HepG2 (cell line): Measurements from ENCODE around the gene CNNM3. TPM values are rescaled to one million over a fixed set of nuclear protein-coding genes. Genes with fewer than 3 reads are reported as not detected.

Experiments
- ATF7 ChIP-seq, 2 experiments: fragments of 450-650 bp in 1 of 2; sonication (generic) in 1 of 2; formaldehyde crosslinking in 1 of 2; IDR thresholded peaks; 2 replicates each; pipeline versions ENCODE4 v1.4.0 to v1.6.1; 2016 to 2020; ENCODE audit warnings: antibody characterized with exemption in 1 of 2, mild to moderate bottlenecking in 1 of 2, missing genetic modification reagents in 1 of 2
- BCL6 ChIP-seq: IDR thresholded peaks from 2 replicates; pipeline ENCODE4 v1.6.1; 2016; ENCODE audit warnings: missing genetic modification reagents, missing compliant biosample characterization
- ELF1 ChIP-seq: sonication (generic); formaldehyde crosslinking; IDR thresholded peaks from 2 replicates; pipeline ENCODE4 v1.4.0; 2020; ENCODE audit warnings: missing genetic modification reagents
- ETV6 ChIP-seq: sonication (generic); formaldehyde crosslinking; conservative IDR thresholded peaks from 2 replicates; pipeline ENCODE4 v1.4.0; 2020; ENCODE audit warnings: missing genetic modification reagents
- FOXA3 ChIP-seq: IDR thresholded peaks from 2 replicates; pipeline ENCODE4 v1.6.1; 2016; ENCODE audit warnings: missing genetic modification reagents, missing compliant biosample characterization
- KLF6 ChIP-seq: IDR thresholded peaks from 2 replicates; pipeline ENCODE4 v1.8.0; 2016; ENCODE audit warnings: missing biosample characterization, missing genetic modification reagents
- NCOA5 ChIP-seq: sonication (generic); formaldehyde crosslinking; IDR thresholded peaks from 2 replicates; pipeline ENCODE4 v1.4.0; 2020; ENCODE audit warnings: missing genetic modification reagents
- POLR2G ChIP-seq: fragments of 200-400 bp; formaldehyde crosslinking; IDR thresholded peaks from 2 replicates; pipeline ENCODE4 v1.6.1; 2018; ENCODE audit warnings: mild to moderate bottlenecking, low read depth, low read length, moderate library complexity
- PPARG ChIP-seq: conservative IDR thresholded peaks from 2 replicates; pipeline ENCODE4 v1.6.1; 2016; ENCODE audit warnings: missing biosample characterization, missing genetic modification reagents
- RBFOX2 ChIP-seq: fragments of 200-400 bp; formaldehyde crosslinking; IDR thresholded peaks from 2 replicates; pipeline ENCODE4 v1.6.1; 2017; ENCODE audit warnings: low read depth, mild to moderate bottlenecking, low read length
- ZNF543 ChIP-seq: sonication (generic); formaldehyde crosslinking; IDR thresholded peaks from 2 replicates; pipeline ENCODE4 v1.4.0; 2020; ENCODE audit warnings: mild to moderate bottlenecking, missing genetic modification reagents
- ZNF563 ChIP-seq: sonication (generic); formaldehyde crosslinking; IDR thresholded peaks from 2 replicates; pipeline ENCODE4 v1.8.0; 2022; ENCODE audit warnings: mild to moderate bottlenecking, moderate library complexity, missing genetic modification reagents
- ZNF672 ChIP-seq: sonication (generic); formaldehyde crosslinking; IDR thresholded peaks from 2 replicates; pipeline ENCODE4 v1.8.1; 2022; ENCODE audit warnings: missing genetic modification reagents
- ZNF713 ChIP-seq: sonication (generic); formaldehyde crosslinking; IDR thresholded peaks from 2 replicates; pipeline ENCODE4 v1.4.0; 2020; ENCODE audit warnings: mild to moderate bottlenecking, missing genetic modification reagents
- polyA plus RNA-seq, 8 experiments: library from polyadenylated mRNA; depleted of rRNA in 3 of 8; stranded (reverse) in 7 of 8; unstranded in 1 of 8; fragments of >200 nt; fragmentation: Illumina TruSeq in 4 of 8; extraction: Trizol in 4 of 8; gene quantifications; 2 replicates each; pipeline versions ENCODE4 v1.2.1 to v1.2.3, GENCODE V29; 2011 to 2016; ENCODE audit warnings: low read depth in 4 of 8, missing spikeins in 1 of 8, mixed read lengths in 1 of 8; ENCODE audit not compliant: insufficient read depth in 1 of 8
- total RNA-seq, 5 experiments: library from RNA; depleted of rRNA; stranded (reverse); fragments of >200 nt; fragmentation: Illumina TruSeq; extraction: Trizol; gene quantifications; 2 replicates each; pipeline ENCODE4 v1.2.3, GENCODE V29; 2016; ENCODE audit warnings: low read depth in 1 of 5
- TF ChIP-seq, protein P1 (sequence below): sonication (generic); formaldehyde crosslinking; IDR thresholded peaks from 2 replicates; pipeline ENCODE4 v1.4.0; 2020; ENCODE audit warnings: missing genetic modification reagents
- TF ChIP-seq, protein P2 (sequence below): IDR thresholded peaks from 2 replicates; pipeline ENCODE4 v1.6.1; 2016; ENCODE audit warnings: low read depth
- TF ChIP-seq, protein P3 (sequence below): IDR thresholded peaks from 2 replicates; pipeline ENCODE4 v1.6.1; 2016; ENCODE audit warnings: low read depth, missing genetic modification reagents, missing compliant biosample characterization
- TF ChIP-seq, protein P4 (sequence below): IDR thresholded peaks from 2 replicates; pipeline ENCODE4 v1.6.1; 2016; ENCODE audit warnings: low read depth, control low read depth

The CNNM3 gene
- total and polyA plus RNA-seq, 2 of the 13 experiments (the other 11 are each of a cell fraction or from before 2014, with no cell fraction given), result 21.2 to 27.9 TPM

DNA sequence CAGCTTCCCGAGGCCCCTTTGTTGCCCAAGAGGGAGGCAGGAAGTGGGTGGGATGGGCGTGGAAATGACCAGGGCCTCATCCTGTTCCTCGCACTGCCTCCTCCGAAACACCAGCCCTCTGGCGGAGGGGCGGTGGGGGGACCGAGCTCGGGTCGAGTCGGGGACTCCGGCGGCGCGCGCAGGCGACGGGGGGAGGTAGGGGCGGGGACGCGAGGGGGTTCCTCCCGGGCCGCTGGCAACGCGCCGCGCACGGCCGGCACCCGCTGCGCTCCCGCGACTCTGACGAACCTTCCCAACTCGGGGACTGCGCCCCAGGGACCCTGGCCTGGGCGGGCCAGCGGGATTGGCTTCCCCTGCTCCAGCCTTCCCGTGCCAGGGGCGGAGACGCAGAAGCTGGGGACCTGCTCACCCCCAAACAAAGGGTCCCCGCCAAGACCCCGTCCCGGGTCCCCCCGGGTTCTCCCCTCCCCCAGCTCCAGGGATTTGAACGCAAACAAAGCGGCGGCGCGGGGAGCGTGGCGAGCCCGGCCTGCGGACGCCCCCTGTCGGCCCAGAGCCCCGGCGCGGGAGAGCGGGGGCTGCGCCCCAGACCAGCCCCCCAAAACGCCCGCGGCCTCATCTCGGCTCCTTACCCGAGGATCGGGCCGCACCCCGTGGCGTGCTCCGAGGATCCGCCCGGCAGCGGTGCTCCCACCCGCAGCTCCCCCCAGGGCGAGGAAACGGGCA is 52.6 kb downstream of the CNNM3 start (continued):
- TF ChIP-seq, protein P1, sequence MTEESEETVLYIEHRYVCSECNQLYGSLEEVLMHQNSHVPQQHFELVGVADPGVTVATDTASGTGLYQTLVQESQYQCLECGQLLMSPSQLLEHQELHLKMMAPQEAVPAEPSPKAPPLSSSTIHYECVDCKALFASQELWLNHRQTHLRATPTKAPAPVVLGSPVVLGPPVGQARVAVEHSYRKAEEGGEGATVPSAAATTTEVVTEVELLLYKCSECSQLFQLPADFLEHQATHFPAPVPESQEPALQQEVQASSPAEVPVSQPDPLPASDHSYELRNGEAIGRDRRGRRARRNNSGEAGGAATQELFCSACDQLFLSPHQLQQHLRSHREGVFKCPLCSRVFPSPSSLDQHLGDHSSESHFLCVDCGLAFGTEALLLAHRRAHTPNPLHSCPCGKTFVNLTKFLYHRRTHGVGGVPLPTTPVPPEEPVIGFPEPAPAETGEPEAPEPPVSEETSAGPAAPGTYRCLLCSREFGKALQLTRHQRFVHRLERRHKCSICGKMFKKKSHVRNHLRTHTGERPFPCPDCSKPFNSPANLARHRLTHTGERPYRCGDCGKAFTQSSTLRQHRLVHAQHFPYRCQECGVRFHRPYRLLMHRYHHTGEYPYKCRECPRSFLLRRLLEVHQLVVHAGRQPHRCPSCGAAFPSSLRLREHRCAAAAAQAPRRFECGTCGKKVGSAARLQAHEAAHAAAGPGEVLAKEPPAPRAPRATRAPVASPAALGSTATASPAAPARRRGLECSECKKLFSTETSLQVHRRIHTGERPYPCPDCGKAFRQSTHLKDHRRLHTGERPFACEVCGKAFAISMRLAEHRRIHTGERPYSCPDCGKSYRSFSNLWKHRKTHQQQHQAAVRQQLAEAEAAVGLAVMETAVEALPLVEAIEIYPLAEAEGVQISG (CRISPR knock-in tag), result peak; percentile 90
- TF ChIP-seq ZNF543 (CRISPR knock-in tag) (peak; percentile 93; the same call in 1 of the 2 replicates), ZNF713 (CRISPR knock-in tag) (no peak), RBFOX2 (peak; percentile 83), BCL6 (peak; percentile 68), ZNF563 (CRISPR knock-in tag) (peak; percentile 62; the same call in 1 of the 2 replicates), FOXA3 (CRISPR knock-in tag) (peak; percentile 55), KLF6 (0 out of 2 replicates have a peak, but pooled peaks have one; percentile 64), NCOA5 (no peak), ATF7 (IDR thresholded peaks at IDR 0.05) (no peak), ATF7 (CRISPR knock-in tag; IDR thresholded peaks at IDR 0.05) (0 out of 2 replicates have a peak, but pooled peaks have one; percentile 33), ZNF672 (CRISPR knock-in tag) (no peak; the same call in 1 of the 2 replicates), PPARG (CRISPR knock-in tag) (0 out of 2 replicates have a peak, but pooled peaks have one; percentile 11), POLR2G (peak; percentile 82), ETV6 (CRISPR knock-in tag) (no peak; the same call in 1 of the 2 replicates), ELF1 (CRISPR knock-in tag) (peak; percentile 80)
- TF ChIP-seq, protein P2, sequence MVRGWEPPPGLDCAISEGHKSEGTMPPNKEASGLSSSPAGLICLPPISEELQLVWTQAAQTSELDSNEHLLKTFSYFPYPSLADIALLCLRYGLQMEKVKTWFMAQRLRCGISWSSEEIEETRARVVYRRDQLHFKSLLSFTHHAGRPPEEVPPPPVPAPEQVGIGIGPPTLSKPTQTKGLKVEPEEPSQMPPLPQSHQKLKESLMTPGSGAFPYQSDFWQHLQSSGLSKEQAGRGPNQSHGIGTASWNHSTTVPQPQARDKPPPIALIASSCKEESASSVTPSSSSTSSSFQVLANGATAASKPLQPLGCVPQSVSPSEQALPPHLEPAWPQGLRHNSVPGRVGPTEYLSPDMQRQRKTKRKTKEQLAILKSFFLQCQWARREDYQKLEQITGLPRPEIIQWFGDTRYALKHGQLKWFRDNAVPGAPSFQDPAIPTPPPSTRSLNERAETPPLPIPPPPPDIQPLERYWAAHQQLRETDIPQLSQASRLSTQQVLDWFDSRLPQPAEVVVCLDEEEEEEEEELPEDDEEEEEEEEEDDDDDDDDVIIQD, result 0 out of 2 replicates have a peak, but pooled peaks have one; percentile 25
- TF ChIP-seq, protein P3, sequence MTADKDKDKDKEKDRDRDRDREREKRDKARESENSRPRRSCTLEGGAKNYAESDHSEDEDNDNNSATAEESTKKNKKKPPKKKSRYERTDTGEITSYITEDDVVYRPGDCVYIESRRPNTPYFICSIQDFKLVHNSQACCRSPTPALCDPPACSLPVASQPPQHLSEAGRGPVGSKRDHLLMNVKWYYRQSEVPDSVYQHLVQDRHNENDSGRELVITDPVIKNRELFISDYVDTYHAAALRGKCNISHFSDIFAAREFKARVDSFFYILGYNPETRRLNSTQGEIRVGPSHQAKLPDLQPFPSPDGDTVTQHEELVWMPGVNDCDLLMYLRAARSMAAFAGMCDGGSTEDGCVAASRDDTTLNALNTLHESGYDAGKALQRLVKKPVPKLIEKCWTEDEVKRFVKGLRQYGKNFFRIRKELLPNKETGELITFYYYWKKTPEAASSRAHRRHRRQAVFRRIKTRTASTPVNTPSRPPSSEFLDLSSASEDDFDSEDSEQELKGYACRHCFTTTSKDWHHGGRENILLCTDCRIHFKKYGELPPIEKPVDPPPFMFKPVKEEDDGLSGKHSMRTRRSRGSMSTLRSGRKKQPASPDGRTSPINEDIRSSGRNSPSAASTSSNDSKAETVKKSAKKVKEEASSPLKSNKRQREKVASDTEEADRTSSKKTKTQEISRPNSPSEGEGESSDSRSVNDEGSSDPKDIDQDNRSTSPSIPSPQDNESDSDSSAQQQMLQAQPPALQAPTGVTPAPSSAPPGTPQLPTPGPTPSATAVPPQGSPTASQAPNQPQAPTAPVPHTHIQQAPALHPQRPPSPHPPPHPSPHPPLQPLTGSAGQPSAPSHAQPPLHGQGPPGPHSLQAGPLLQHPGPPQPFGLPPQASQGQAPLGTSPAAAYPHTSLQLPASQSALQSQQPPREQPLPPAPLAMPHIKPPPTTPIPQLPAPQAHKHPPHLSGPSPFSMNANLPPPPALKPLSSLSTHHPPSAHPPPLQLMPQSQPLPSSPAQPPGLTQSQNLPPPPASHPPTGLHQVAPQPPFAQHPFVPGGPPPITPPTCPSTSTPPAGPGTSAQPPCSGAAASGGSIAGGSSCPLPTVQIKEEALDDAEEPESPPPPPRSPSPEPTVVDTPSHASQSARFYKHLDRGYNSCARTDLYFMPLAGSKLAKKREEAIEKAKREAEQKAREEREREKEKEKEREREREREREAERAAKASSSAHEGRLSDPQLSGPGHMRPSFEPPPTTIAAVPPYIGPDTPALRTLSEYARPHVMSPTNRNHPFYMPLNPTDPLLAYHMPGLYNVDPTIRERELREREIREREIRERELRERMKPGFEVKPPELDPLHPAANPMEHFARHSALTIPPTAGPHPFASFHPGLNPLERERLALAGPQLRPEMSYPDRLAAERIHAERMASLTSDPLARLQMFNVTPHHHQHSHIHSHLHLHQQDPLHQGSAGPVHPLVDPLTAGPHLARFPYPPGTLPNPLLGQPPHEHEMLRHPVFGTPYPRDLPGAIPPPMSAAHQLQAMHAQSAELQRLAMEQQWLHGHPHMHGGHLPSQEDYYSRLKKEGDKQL (CRISPR knock-in tag), result no peak
- TF ChIP-seq, protein P4, sequence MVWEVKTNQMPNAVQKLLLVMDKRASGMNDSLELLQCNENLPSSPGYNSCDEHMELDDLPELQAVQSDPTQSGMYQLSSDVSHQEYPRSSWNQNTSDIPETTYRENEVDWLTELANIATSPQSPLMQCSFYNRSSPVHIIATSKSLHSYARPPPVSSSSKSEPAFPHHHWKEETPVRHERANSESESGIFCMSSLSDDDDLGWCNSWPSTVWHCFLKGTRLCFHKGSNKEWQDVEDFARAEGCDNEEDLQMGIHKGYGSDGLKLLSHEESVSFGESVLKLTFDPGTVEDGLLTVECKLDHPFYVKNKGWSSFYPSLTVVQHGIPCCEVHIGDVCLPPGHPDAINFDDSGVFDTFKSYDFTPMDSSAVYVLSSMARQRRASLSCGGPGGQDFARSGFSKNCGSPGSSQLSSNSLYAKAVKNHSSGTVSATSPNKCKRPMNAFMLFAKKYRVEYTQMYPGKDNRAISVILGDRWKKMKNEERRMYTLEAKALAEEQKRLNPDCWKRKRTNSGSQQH (CRISPR knock-in tag), result 0 out of 2 replicates have a peak, but pooled peaks have one; percentile 4
